Brain pericyte (primary cell): ENCODE results near the gene HSPG2.

Experiments used
- DNase-seq: peaks from one replicate; pipeline ENCODE4 v3.0.0-alpha.2; 2012; ENCODE audit warnings: low read depth, low spot score

The HSPG2 gene

GRCh38 chr1:21898326-21899200 is 38.5 kb downstream of the HSPG2 start:
- no peak for DNase-seq

- DNase-seq = no peak
These were observed 39.3 kb downstream of the HSPG2 start for GRCh38 chr1:21897844-21898243.

- no peak for DNase-seq
These were observed 40.2 kb downstream of the HSPG2 start for GRCh38 chr1:21896652-21897532.

GRCh38 chr1:21896026-21896425 is 41.1 kb downstream of the HSPG2 start:
- no peak for DNase-seq

GRCh38 chr1:21894034-21894881 is 42.9 kb downstream of the HSPG2 start:
- DNase-seq = no peak

GRCh38 chr1:21893046-21893805 is 43.9 kb downstream of the HSPG2 start:
- no peak for DNase-seq

- DNase-seq = no peak
These were observed 45.3 kb downstream of the HSPG2 start for GRCh38 chr1:21891621-21892479.

- no peak for DNase-seq
These were observed 46.0 kb downstream of the HSPG2 start for GRCh38 chr1:21891081-21891480.

GRCh38 chr1:21888500-21888899 is 48.6 kb downstream of the HSPG2 start:
- DNase-seq = no peak

- DNase-seq = no peak
These were observed 49.3 kb downstream of the HSPG2 start for GRCh38 chr1:21887796-21888195.

GRCh38 chr1:21887216-21887736 is 49.8 kb downstream of the HSPG2 start:
- DNase-seq = no peak

- no peak for DNase-seq
These were observed 50.5 kb downstream of the HSPG2 start for GRCh38 chr1:21886486-21887215.

- DNase-seq = no peak
These were observed 51.7 kb downstream of the HSPG2 start for GRCh38 chr1:21885236-21886037.

- no peak for DNase-seq
These were observed 52.5 kb downstream of the HSPG2 start for GRCh38 chr1:21884456-21885235.

- no peak for DNase-seq
These were observed 54.2 kb downstream of the HSPG2 start for GRCh38 chr1:21882721-21883415.

GRCh38 chr1:21881250-21881649 is 55.9 kb downstream of the HSPG2 start:
- DNase-seq = no peak

- no peak for DNase-seq
These were observed 56.5 kb downstream of the HSPG2 start for GRCh38 chr1:21880619-21880970.
